Liver (tissue), 9 donors: ENCODE data around the gene DERL2. TPM values are rescaled to one million over a fixed set of nuclear protein-coding genes. Genes with fewer than 3 reads are reported as not detected.

Experiments
- DNase-seq: peaks from one replicate; pipeline ENCODE4 v3.0.0-alpha.2; 2017; ENCODE audit warnings: low spot score
- H3K27ac ChIP-seq, 2 donors: one replicate each; pipeline ENCODE4 v1.7.0; 2013; ENCODE audit warnings: inconsistent platforms in 2 of 2, low read length in 2 of 2, control low read depth in 1 of 2, low read depth in 1 of 2, mild to moderate bottlenecking in 1 of 2
- H3K27me3 ChIP-seq, 4 donors: one replicate each; pipeline versions ENCODE4 v1.6.1 to v1.7.0; 2013; ENCODE audit warnings: low read length in 3 of 4, inconsistent platforms in 1 of 4, mild to moderate bottlenecking in 1 of 4, moderate library complexity in 1 of 4; ENCODE audit not compliant: control insufficient read depth in 4 of 4, insufficient read depth in 4 of 4
- H3K36me3 ChIP-seq, 4 donors: one replicate each; pipeline versions ENCODE4 v1.6.1 to v1.7.0; 2013; ENCODE audit warnings: low read length in 3 of 4, mild to moderate bottlenecking in 3 of 4, low read depth in 1 of 4, moderate library complexity in 1 of 4; ENCODE audit not compliant: control insufficient read depth in 4 of 4, insufficient read depth in 3 of 4
- H3K4me1 ChIP-seq, 4 donors: one replicate each; pipeline versions ENCODE4 v1.6.1 to v1.7.0; 2013; ENCODE audit warnings: low read length in 3 of 4, mild to moderate bottlenecking in 3 of 4, moderate library complexity in 1 of 4; ENCODE audit not compliant: control insufficient read depth in 4 of 4, insufficient read depth in 4 of 4
- H3K4me3 ChIP-seq, 3 donors: one replicate each; pipeline versions ENCODE4 v1.6.1 to v1.7.0; 2013; ENCODE audit warnings: low read length in 3 of 3, control low read depth in 1 of 3, low read depth in 1 of 3, mild to moderate bottlenecking in 1 of 3
- H3K9ac ChIP-seq, 2 donors: one replicate each; pipeline ENCODE4 v1.7.0; 2013; ENCODE audit warnings: low read length in 2 of 2, mild to moderate bottlenecking in 2 of 2, moderate library complexity in 2 of 2, control low read depth in 1 of 2, low read depth in 1 of 2
- H3K9me3 ChIP-seq, 4 donors: one replicate each; pipeline versions ENCODE4 v1.6.1 to v1.7.0; 2013; ENCODE audit warnings: low read length in 3 of 4; ENCODE audit not compliant: control insufficient read depth in 4 of 4
- FOXA1 ChIP-seq: IDR thresholded peaks from 2 replicates; pipeline ENCODE4 v1.6.1; 2016; ENCODE audit warnings: antibody characterized with exemption
- FOXA2 ChIP-seq: IDR thresholded peaks from 2 replicates; pipeline ENCODE4 v1.6.1; 2016; ENCODE audit warnings: antibody characterized with exemption
- HNF4A ChIP-seq, 2 donors: conservative IDR thresholded peaks; 2 replicates each; pipeline ENCODE4 v1.6.1; 2016; ENCODE audit warnings: antibody characterized with exemption in 2 of 2, mild to moderate bottlenecking in 2 of 2
- HNF4G ChIP-seq: IDR thresholded peaks from 2 replicates; pipeline ENCODE4 v1.6.1; 2016; ENCODE audit warnings: antibody characterized with exemption
- JUND ChIP-seq, 2 donors: IDR thresholded peaks; 2 replicates each; pipeline ENCODE4 v1.6.1; 2016; ENCODE audit warnings: antibody characterized with exemption in 2 of 2
- NR2F2 ChIP-seq: IDR thresholded peaks from 2 replicates; pipeline ENCODE4 v1.6.1; 2016; ENCODE audit warnings: antibody characterized with exemption
- RAD21 ChIP-seq, 2 donors: IDR thresholded peaks; 2 replicates each; pipeline ENCODE4 v1.6.1; 2016; ENCODE audit warnings: antibody characterized with exemption in 2 of 2, mild to moderate bottlenecking in 2 of 2
- RXRA ChIP-seq, 2 donors: IDR thresholded peaks; 2 replicates each; pipeline ENCODE4 v1.6.1; 2017 to 2018; ENCODE audit warnings: antibody characterized with exemption in 2 of 2, mild to moderate bottlenecking in 1 of 2
- SP1 ChIP-seq: IDR thresholded peaks from 2 replicates; pipeline ENCODE4 v1.6.1; 2018; ENCODE audit warnings: antibody characterized with exemption, mild to moderate bottlenecking
- YY1 ChIP-seq: IDR thresholded peaks from 2 replicates; pipeline ENCODE4 v1.6.1; 2016; ENCODE audit warnings: antibody characterized with exemption, mild to moderate bottlenecking
- WGBS: extraction: QIAGEN DNeasy Blood & Tissue Kit; methylation state at CpG from one replicate; pipeline ENCODE4 v1.1.7; 2013; 5-methylcytosine and 5-hydroxymethylcytosine counted together
- polyA plus RNA-seq, 2 donors: library from polyadenylated mRNA; stranded (reverse) in 1 of 2; unstranded in 1 of 2; fragments of 200-250 nt in 1 of 2; fragments of >200 nt in 1 of 2; fragmentation: Nextera tagmentation in 1 of 2; extraction: Ambion mirVana in 1 of 2; gene quantifications; one replicate each; pipeline versions ENCODE4 v1.2.1 to v1.2.3, GENCODE V29; 2013 to 2015
- total RNA-seq, 2 donors: library from RNA; depleted of rRNA; stranded (reverse); fragments of >200 nt; gene quantifications; one replicate each; pipeline ENCODE4 v1.2.3, GENCODE V29; 2014
- TF ChIP-seq, protein P1 (sequence below): fragments of 150-350 bp; IDR thresholded peaks from 2 replicates; pipeline ENCODE4 v1.5.1; 2017; ENCODE audit warnings: improper control_type of control experiment, low read depth, low read length; ENCODE audit not compliant: missing input control
- TF ChIP-seq, protein P2 (sequence below): IDR thresholded peaks from 2 replicates; pipeline ENCODE4 v1.6.1; 2016; ENCODE audit warnings: antibody characterized with exemption, mild to moderate bottlenecking
- TF ChIP-seq, protein P3 (sequence below): IDR thresholded peaks from 2 replicates; pipeline ENCODE4 v1.6.1; 2016; ENCODE audit warnings: antibody characterized with exemption
- donor health status: healthy.
- donor health status: healthy.
- donor health status: healthy.
- donor health status: healthy.
- donor health status: healthy.

Gene DERL2
- total and polyA plus RNA-seq, 4 donors = 35.8 to 75.3 (median 45.9) TPM

DNA sequence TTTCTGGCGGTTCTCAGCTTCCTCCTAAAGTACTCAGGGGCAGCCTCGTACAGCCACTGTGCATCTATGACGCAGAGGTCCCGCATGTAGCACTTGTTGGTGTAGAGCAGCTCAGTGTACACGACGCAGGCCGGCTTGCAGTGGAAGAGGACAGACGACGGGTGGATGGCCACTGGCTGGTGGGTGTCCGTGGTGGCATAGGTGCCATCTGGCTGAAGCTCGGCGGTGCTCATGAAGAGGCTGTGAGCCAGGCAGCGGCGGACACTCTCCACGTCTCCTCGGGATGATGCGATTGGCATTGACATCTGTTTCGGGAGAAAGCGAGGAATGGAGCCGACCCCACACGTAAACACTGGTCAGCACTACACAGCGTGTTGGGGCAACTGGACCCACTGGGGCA lies 41.8 kb downstream of the DERL2 start:
- Histone ChIP-seq H3K27ac (no peak overlapping the region), H3K9me3 (no peaks in the 10 kb centered on the region), H3K27me3 (no peaks in the 10 kb centered on the region), H3K4me1 (peaks cover 0 to 6% (median 3%) of the 10 kb centered on the region in 4 donors), H3K9ac (no peak overlapping the region), H3K36me3 (peaks cover 3 to 53% (median 33%) of the 10 kb centered on the region in 4 donors), H3K4me3 (no peak overlapping the region)
- no peak for TF ChIP-seq SP1
- TF ChIP-seq HNF4A (conservative IDR thresholded peaks at IDR 0.05) = no peak
- TF ChIP-seq FOXA1 = no peak
- TF ChIP-seq, protein P1, sequence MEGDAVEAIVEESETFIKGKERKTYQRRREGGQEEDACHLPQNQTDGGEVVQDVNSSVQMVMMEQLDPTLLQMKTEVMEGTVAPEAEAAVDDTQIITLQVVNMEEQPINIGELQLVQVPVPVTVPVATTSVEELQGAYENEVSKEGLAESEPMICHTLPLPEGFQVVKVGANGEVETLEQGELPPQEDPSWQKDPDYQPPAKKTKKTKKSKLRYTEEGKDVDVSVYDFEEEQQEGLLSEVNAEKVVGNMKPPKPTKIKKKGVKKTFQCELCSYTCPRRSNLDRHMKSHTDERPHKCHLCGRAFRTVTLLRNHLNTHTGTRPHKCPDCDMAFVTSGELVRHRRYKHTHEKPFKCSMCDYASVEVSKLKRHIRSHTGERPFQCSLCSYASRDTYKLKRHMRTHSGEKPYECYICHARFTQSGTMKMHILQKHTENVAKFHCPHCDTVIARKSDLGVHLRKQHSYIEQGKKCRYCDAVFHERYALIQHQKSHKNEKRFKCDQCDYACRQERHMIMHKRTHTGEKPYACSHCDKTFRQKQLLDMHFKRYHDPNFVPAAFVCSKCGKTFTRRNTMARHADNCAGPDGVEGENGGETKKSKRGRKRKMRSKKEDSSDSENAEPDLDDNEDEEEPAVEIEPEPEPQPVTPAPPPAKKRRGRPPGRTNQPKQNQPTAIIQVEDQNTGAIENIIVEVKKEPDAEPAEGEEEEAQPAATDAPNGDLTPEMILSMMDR = no peak
- TF ChIP-seq HNF4G = no peak
- WGBS = 97% methylated on average over 22 of the region's 22 CpGs
- no peak for DNase-seq

DNA sequence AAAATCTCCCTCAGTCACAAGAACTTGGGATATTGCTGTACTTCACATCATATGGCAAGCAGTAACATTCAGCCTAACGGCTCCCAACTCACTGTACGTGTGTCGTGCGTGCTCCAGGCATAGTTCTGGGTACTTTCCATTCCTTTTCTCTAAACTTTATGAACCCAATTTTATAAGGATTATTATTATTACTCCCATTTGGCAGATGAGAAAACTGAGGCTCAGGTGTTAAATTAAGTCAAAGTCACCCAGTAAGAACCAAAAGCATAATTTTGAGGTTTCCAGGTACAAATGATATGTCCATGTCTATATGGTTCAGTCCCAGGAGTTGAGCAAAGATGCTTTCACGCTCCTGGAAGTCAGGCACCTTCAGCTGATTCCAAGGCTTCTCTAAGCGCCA lies 42.2 kb downstream of the DERL2 start:
- peaks cover 3 to 52% (median 30%) of the 10 kb centered on the region in 4 donors for H3K36me3 ChIP-seq
- no peak overlapping the region for H3K27ac ChIP-seq
- H3K27me3 ChIP-seq = no peaks in the 10 kb centered on the region
- H3K9me3 ChIP-seq = no peaks in the 10 kb centered on the region
- peaks cover 0 to 7% (median 3%) of the 10 kb centered on the region in 4 donors for H3K4me1 ChIP-seq
- TF ChIP-seq NR2F2 = no peak
- TF ChIP-seq FOXA1 = no peak
- TF ChIP-seq FOXA2 = no peak
- TF ChIP-seq, protein P1 = no peak
- TF ChIP-seq, protein P2, sequence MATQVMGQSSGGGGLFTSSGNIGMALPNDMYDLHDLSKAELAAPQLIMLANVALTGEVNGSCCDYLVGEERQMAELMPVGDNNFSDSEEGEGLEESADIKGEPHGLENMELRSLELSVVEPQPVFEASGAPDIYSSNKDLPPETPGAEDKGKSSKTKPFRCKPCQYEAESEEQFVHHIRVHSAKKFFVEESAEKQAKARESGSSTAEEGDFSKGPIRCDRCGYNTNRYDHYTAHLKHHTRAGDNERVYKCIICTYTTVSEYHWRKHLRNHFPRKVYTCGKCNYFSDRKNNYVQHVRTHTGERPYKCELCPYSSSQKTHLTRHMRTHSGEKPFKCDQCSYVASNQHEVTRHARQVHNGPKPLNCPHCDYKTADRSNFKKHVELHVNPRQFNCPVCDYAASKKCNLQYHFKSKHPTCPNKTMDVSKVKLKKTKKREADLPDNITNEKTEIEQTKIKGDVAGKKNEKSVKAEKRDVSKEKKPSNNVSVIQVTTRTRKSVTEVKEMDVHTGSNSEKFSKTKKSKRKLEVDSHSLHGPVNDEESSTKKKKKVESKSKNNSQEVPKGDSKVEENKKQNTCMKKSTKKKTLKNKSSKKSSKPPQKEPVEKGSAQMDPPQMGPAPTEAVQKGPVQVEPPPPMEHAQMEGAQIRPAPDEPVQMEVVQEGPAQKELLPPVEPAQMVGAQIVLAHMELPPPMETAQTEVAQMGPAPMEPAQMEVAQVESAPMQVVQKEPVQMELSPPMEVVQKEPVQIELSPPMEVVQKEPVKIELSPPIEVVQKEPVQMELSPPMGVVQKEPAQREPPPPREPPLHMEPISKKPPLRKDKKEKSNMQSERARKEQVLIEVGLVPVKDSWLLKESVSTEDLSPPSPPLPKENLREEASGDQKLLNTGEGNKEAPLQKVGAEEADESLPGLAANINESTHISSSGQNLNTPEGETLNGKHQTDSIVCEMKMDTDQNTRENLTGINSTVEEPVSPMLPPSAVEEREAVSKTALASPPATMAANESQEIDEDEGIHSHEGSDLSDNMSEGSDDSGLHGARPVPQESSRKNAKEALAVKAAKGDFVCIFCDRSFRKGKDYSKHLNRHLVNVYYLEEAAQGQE = no peak
- no peak for TF ChIP-seq SP1
- TF ChIP-seq, protein P3, sequence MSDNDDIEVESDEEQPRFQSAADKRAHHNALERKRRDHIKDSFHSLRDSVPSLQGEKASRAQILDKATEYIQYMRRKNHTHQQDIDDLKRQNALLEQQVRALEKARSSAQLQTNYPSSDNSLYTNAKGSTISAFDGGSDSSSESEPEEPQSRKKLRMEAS = no peak
- TF ChIP-seq YY1 = no peak
- TF ChIP-seq RAD21 (IDR thresholded peaks at IDR 0.05) = no peak
- TF ChIP-seq JUND (IDR thresholded peaks at IDR 0.05) = no peak
- TF ChIP-seq RXRA (IDR thresholded peaks at IDR 0.05) = no peak
- H3K4me3 ChIP-seq = no peak overlapping the region
- no peak overlapping the region for H3K9ac ChIP-seq
- WGBS = 97% methylated on average over 6 of the region's 6 CpGs
- DNase-seq = no peak
